HG02884 (cell line): ENCODE data around the gene MYH15.

Source experiments
- ATAC-seq: cut with Tn5 transposase; IDR thresholded peaks from one replicate; pipeline ENCODE4 v1.9.1; 2021; ENCODE audit warnings: mild to moderate bottlenecking, moderate library complexity; ENCODE audit not compliant: unreplicated experiment

Gene MYH15

DNA sequence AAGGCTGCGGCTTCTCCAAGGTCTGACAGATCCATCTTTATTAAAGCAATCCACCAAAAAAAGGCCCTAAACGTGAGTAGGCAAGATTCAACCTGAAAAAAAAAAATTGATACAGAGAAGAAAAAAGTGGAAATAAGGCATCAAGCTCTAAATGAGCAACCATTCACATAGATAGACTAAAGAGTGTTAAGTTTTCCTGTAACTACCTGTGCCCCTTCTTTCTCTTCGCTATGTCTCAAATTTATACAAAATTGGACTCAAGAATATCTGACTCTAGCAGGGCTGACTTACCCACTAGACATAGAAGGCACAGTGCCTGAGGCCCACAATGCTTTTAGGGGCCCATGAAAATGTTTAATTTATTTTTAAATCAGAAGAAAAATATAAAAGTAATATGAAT, at the start of gene MYH15:
Gene MYH15, minus strand, starts transcription at position 101 of the 400 bp plus-strand sequence. Its CDS starts 66 bp downstream, at position 35.
- ATAC-seq: no peak

DNA sequence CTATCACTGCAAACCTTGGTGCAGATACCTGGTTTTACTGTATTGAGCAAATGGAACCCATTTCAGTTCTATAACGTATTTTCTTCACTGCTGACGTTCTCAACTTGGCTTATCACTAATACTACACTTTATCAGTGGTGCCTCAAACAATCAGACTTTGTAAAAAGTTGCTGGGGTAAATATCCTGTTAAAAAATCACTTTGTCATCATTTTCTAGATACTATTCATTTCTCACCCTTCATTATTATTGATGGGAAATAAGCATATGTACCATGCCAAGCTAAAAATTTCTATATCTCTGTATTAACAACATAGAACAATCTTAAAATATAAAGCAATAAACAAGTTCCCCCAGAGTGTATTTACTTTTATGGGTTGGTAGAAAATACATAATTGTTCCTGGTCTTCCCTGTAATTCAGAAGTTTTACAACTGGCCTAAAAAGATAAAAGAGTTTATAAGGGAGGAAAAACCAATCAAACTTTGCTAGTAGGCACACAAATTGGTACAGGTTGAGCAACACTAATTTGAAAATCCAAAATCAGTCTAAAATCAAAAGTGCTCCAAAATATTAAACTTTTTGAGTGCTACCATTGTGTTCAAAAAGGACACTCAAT, 45.7 kb upstream of the MYH15 start:
- no peak for ATAC-seq

DNA sequence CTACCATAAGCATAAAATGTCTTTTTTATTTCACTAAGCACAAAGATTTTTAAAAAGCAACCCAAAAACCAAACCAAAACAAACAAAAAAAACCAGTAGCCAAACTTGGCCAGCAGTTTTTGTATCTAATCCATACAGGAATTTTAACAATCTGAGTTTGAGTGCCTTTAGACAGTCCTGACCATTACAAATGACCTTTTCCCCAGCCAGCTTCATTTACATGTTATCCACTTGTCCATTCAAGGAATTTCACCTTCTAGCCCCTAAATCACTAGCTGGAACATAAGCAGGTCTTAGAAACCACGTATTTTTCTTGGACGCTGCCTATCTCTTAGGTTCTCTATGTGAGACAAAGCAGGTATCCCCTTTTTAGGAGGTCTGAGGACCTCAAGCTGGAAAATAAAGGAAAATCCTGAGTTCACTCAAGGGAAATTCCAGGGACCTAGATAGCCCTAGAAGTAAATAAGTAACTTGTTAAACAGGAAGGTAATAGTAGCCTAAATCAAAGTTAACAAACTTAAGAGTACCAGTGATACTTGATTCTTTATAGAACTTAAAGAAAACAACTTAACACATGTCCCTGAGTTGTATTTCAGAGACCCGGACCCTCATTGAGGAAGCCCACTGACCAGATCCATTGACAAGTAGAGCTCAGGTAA, 44.6 kb upstream of the MYH15 start:
- ATAC-seq: no peak

DNA sequence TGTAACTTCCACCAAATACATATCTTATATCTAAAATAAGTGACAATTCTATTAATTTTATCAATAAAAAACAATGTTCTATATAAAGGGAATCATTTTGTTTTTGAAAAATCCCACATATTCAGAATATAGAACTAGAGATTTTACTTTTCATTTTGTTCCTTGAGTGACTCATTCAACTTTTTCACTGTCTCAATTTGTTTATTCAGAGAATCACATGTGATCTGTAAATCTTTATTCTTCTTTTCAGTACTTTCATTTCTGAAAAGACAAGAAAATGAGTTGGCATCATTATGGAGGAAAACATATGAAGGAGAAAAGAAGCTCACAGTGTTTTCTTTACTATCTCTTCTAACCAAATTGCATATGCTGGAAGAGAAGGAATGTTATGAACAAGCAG, 43.8 kb upstream of the MYH15 start:
- no peak for ATAC-seq

DNA sequence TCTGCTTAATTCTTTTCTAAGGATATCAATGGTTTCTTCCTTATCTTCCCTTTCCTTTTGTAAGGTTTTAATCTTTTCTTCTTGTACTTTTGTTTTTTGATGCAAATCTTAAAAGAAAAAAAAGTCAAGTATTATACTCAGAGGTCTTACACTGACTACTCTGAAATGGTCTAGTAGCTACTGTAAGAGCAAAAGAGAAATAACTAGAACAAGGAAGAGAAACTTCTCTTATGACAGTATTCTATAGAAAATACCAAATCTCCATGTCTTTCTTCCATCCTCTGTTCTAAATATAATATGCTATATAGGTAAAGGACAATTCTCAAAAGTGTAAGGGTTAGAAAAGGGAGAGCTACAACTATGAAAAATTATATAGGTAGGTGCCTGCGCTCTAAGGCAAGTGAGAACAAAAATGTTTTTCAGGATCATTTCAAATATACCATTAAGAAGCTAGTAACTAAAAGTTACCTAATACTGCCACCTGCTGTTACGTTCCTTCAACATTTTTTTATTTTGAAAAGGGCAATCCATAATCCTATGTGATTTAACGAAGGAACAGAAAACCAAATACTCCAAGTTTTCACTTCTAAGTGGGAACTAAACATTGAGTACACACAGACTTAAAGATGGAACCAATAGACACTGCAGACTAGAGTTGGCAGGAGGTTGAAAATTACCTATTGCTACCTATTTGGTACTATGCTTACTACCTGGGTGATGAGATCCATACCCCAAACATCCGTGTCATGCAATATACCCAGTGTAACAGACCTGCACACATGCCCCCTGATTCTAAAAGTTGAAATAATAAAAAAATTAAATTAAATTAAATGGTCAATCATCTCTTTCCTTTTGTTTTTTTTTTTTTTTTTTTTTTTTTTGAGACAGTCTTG, 42.1 kb upstream of the MYH15 start:
- ATAC-seq: no peak

DNA sequence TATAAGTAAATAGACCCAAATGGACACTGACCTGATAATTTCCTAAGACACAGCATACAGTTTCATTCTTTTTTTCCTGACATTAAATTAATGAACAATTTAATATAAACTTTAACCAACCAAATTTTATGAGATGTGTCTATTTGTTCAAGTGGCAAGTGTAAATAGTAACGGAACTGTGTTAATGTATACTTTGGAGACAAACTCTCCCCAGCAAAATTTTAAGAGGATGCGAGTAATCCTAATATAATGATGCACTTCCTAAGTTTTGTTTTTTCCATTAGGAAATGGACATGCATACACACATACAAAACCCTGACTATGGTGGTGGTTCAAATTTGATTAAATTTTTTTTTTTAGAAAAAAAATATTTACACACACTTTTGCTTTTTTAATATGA, 38.5 kb upstream of the MYH15 start:
- no peak for ATAC-seq

DNA sequence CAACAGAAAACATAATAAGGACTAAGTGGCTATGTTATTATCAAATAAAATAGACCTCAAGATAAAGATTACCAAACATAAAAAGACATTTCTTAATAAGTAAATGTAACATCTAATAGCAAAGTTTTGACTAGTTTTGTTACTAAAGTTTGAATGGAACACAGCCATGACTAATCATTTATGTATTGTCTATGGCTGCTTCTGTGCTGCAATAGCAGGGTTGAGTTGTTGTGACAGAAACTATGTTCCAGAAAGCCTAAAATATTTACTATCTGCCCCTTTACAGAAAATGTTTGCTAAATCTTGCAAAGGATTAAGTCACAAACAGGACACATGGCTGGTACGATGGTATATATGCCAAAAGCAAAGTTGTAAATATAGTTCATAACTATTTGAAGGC, 37.9 kb upstream of the MYH15 start:
- ATAC-seq: no peak

DNA sequence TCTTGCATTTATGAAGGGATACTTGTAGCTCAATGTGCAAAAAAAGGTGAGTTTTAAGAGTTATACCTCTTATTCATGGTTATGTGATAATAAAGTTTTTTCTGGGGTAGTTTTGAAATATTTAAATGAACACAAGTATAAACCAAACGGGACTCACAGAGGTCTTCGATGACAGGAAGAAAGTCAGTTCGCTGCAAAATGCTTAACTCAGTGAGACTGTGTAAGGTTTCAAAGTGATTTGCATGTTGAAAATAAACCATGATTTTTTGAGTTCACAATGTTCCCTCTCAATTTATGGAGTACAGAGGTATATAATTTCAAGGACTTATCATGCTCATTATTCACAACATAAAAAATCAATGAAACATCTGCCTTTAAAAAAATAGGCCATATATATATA, 36.3 kb upstream of the MYH15 start:
- ATAC-seq: no peak

DNA sequence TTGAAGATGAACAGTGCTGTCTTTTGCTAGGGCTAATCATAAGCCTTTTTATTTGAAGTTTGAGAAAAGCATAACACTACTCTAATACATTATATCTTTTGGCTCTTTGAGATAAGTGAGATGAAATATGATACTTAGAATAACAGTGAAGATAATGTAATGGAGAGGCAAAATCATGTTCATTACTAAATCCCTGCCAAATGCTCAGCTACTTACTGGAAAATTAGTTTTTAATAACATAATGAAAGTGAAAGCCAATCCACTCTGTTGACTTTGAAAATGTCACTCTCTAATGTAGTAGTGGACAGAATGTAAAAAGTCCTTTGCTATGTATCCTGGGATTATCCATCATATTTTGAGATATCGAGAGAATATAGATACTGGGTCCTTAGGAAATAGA, 35.9 kb upstream of the MYH15 start:
- ATAC-seq: no peak

DNA sequence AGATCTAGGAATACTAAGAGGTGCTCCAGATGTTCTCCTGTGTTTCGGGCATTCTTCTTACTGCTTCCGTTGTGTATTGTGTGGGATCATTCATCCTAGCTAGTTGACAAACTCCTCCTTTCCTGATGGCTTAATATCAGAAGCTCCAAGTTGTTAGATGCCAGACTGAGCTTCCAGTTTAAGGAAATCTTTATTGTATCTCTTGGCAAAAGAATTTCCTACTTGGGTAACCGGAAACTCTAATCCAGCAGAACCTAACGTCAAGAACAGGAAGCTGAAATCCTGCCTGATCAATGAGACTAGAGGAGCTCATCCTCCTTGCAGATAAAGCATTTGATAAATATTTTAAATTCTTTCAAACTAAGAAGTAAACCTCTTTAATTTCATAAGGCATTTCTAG, 27.7 kb upstream of the MYH15 start:
- ATAC-seq: no peak

DNA sequence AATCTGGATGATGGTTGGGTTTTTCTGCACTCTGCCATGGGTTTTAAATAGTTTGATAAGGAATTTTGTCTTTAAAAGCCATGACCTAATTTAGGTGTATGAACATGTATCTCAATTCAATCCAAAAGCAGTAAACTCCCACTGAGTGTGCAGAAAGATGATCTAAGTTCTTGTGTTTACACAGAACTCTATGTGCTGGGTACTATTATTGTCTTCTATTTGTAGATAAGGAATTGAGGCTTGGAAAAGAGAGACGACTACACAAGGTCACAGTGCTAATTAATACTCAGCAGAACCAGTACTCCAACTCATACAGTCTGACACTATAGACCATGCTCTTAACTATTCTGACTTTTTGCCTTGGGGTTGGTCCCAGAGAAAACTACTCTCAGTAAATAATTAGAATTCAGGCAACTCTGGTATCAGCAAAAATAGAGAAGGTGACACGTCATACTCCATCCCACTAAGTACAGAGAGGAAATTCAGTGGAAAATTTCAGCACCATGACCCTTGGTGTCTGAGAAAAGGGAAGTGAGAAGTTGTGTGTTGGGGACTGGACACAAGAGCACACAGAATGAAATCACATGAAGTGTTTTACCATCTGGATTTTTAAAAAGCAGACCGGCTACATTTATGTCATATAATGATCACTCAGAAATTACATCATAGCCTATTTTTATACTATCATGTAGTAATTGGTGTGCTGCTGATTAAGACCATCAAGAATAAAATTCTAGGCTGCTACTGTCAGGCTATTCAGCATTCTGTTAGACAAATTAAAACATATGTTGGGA, 18.3 kb upstream of the MYH15 start:
- ATAC-seq: peak; percentile 96

DNA sequence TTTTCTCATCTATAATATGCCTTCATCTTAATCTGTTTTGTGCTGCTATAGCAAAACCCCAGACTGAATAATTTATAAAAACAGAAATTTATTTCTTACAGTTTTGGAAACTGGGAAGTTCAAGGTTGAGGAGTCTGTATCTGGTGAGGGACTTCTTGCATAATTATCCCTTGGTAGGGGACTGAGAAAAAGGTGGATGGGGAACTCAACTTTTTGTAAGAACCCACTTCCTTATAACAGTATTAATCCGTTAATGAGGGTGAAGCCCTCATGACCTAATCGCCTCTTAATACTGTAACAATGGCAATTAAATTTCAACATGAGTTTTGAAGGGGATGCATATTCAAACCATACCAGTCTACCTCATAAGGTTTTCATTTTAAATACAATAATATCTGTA, 17.4 kb upstream of the MYH15 start:
- no peak for ATAC-seq

DNA sequence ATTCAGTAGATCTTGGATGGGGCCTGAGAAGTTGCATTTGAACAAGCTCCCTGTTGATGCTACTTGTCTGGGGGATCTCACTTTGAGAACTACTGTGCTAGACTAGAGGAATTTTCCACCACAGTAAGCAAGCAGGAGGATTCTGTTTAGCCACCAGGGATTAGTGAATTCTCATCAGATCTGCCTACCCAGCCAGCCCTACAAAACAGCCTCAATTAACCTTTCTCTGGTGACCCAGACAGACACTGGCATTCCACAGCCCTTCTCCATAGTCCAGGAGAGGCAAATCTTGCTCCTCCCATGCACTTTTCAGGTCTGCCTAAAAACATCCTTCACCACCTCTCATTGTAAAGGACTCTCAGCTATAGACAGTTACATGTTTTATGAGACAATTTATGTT, 16.7 kb upstream of the MYH15 start:
- no peak for ATAC-seq

DNA sequence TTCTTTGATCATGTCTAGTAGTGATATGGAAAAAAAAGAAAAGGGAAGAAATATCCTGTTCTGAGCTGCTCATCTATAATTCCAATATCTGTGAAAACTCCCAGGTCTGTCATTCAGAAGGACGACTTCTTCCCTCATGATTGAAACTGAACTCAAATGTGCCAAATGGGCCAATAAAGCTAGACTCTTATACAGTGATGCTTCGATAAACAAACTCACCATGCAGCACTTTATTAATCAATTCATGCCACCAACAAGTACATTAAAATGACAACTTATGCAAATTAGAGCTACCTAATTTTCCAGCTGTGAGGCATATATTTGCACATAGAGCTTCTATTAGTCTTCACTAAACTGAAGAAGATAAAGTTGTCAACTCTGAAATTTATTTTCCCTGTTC, 15.6 kb upstream of the MYH15 start:
- ATAC-seq: no peak

DNA sequence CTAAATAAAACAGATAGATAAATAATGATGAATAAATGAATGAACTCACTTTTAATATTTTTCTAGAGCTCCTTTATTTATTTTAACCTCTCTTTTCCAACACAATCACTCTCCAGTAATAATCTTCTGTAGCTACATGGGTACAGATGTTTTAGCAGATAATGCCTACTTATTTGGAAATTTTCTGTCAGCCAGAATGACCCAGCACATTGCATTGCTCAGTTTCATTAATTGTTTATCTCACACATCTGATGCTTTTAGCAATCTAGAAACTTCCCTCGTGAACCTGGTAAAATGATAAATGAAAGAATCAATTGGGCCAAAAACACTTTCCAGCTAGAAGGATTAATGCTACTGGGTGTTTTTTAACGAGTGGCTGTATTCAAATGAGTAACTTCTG, 14.9 kb upstream of the MYH15 start:
- ATAC-seq: no peak

DNA sequence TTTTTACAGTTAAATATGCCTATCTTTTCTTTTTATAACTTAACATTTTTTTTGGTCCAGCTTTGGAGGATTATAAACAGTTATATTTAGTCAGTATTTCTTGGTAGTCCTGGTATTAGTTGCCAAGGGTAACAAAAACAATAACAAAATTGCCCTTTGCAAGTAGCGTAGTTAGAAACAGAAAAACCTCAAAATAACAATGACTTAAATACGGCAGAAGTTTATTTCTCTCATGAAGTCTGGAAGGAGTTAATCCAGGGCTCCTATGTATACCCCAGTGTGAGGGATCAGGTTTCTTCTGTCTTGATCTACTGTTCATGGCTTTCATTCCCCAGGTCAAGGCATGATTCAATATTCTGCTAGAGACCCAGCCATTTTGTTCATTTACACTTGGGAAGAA, 14.1 kb upstream of the MYH15 start:
- no peak for ATAC-seq

DNA sequence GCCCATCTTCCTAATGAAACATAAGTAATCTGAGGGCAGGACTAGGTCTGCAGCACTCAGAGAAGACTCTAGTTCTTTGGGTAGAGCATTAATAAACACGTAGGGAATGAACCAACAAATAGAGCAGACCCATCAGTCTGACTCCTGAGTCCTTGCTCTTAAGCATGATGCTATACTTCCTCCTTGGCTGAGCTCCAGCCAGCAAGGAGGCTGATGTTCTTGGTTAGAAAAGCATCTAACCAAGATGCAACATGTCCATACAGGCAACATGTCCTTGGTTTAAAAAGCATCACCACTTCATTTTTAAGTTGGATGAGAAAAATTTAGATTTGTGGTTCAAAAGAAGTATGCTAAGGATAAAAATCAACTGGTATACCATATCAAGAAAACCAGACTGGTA, 8.5 kb upstream of the MYH15 start:
- no peak for ATAC-seq

DNA sequence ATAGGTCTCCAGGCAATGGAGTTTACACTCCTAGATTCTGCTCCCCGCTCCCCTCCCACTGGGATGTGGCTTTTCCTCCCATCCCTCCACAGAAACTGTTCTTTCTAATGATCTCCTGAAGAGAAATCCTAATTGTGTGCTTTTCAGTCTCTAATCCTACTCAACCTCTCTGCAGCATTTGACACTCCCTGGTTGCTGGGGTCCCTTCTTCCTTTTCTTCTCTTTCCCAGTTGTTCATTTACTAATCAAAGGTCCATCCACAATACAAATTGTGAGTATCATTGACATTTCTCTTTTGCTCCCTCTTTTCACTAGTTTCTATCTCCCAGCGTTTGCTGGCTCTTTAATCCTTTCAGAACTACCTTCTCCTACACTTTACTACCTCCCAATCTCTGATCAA, 6.5 kb upstream of the MYH15 start:
- ATAC-seq: no peak

DNA sequence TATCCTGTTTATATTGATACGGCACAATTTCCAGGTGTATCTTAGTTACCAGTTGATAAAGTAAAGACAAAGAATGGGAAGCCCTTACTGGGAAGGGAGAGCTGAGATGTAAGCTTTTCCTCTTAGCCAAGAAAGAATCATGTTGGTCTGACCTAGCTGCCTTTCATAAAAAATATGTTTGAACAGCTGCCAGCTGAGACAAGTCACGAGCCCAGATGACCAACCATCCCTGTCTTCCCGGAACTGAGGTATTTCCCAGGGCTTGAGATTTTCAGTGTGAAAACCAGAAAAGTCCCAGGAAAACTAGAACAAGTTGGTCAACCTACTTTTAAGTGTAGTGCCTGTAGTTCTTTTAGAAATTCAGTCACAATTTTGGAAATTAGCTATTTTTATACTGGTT, 3.6 kb upstream of the MYH15 start:
- ATAC-seq: no peak

DNA sequence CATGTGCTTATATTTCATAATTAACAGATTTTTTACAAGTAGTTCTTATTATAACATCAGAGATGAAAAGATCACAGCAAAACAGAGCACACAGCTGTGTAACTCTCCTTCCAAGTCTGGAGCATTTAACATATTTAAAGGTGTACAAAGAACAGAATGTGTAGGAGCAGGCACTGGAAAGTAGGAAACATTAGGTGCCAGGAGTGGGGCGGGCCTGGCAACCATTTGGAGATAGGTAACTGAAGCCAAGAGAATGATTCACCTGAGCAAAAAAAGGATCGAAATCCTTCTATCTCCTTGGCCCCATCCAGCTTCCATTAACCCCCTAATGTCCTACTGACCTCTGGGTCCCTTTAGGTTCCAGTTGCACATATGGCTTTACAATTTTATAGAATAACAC, 2.3 kb upstream of the MYH15 start:
- no peak for ATAC-seq

DNA sequence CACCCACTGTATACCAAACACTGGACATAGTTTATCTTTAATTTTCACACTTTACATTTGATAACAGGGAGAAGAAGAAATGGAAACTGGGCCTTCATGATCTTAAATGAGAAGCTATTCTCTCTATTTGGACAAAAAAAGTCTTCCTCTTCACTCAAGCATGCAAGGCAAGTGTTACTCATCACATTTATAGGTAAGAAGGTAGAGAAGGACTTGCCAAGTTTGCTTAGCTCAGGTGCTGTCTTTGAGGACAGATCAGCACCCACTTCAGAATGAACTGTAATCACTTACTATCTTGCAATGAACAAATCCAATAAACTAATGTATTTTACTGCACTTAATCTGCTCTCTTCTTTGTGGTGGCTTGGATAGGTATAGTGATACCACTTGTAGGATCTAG, 1.1 kb upstream of the MYH15 start:
- ATAC-seq: no peak
